Measurements from ENCODE around the gene NECAB2.

NECAB2 gene

GRCh38 chr16:83994703-83995102, 26.7 kb downstream of the NECAB2 start:
- DNase-seq, result no peak

GRCh38 chr16:83995754-83996153, 27.7 kb downstream of the NECAB2 start:
- DNase-seq, result no peak

GRCh38 chr16:83996481-83997252, 28.6 kb downstream of the NECAB2 start:
- DNase-seq, result no peak

GRCh38 chr16:83998091-83998490, 30.0 kb downstream of the NECAB2 start:
- DNase-seq, result no peak

GRCh38 chr16:84000989-84001642, 33.1 kb downstream of the NECAB2 start:
- no peak for DNase-seq

GRCh38 chr16:84001726-84002125, 33.7 kb downstream of the NECAB2 start:
- DNase-seq, result no peak

- DNase-seq, result no peak
These were observed 35.0 kb downstream of the NECAB2 start for GRCh38 chr16:84003038-84003437.

- no peak for DNase-seq
These were observed 36.4 kb downstream of the NECAB2 start for GRCh38 chr16:84004442-84004841.

- DNase-seq, result no peak
These were observed 37.3 kb downstream of the NECAB2 start for GRCh38 chr16:84005391-84005790.

GRCh38 chr16:84007520-84007919, 39.5 kb downstream of the NECAB2 start:
- no peak for DNase-seq

- no peak for DNase-seq
These were observed 39.9 kb downstream of the NECAB2 start for GRCh38 chr16:84007965-84008364.

GRCh38 chr16:84009282-84009681, 41.2 kb downstream of the NECAB2 start:
- no peak for DNase-seq

GRCh38 chr16:84013787-84014569, 45.9 kb downstream of the NECAB2 start:
- DNase-seq, result peak; percentile 25 to 44

GRCh38 chr16:84014570-84015327, 46.7 kb downstream of the NECAB2 start:
- DNase-seq, result no peak

- DNase-seq, result no peak
These were observed 47.4 kb downstream of the NECAB2 start for GRCh38 chr16:84015399-84015798.

- DNase-seq, result no peak
These were observed 48.4 kb downstream of the NECAB2 start for GRCh38 chr16:84016477-84016876.

GRCh38 chr16:84018710-84019109, 50.7 kb downstream of the NECAB2 start:
- DNase-seq, result no peak

- no peak for DNase-seq
These were observed 52.3 kb downstream of the NECAB2 start for GRCh38 chr16:84020353-84020752.

- no peak for DNase-seq
These were observed 53.4 kb downstream of the NECAB2 start for GRCh38 chr16:84021488-84021887.

- no peak for DNase-seq
These were observed 54.6 kb downstream of the NECAB2 start for GRCh38 chr16:84022644-84023043.

- DNase-seq, result no peak
These were observed 56.8 kb downstream of the NECAB2 start for GRCh38 chr16:84024854-84025253.

GRCh38 chr16:84026606-84027005, 58.6 kb downstream of the NECAB2 start:
- DNase-seq, result no peak

GRCh38 chr16:84027625-84028024, 59.6 kb downstream of the NECAB2 start:
- no peak for DNase-seq
